HCT116 (cell line): ENCODE results near the gene PCCA. TPM values are rescaled to one million over a fixed set of nuclear protein-coding genes. Genes with fewer than 3 reads are reported as not detected.

Source experiments
- ATAC-seq: fragments of 200-7000 bp; cut with Tn5 transposase; 2 replicates; pipeline ENCODE4 v1.9.1; 2020; ENCODE audit warnings: mild to moderate bottlenecking, moderate library complexity
- BruUV-seq: library from RNA; stranded (reverse); fragments of 400-500 nt; replicated peaks from 2 replicates; lab custom pipeline; 2021; lab: Mats Ljungman, UMichigan
- CTCF ChIA-PET: fragments of 300-600 bp; sonication (Branson Sonifier 250); formaldehyde crosslinking; loops from one replicate; lab custom pipeline; 2021; ENCODE audit warnings: antibody characterized with exemption; lab: Charles Lee
- POLR2A ChIA-PET: fragments of 300-600, 350-600 bp; sonication (Branson Sonifier 250); formaldehyde crosslinking; loops from one replicate; lab custom pipeline; 2021; ENCODE audit warnings: antibody characterized with exemption; lab: Charles Lee
- RAD21 ChIA-PET, 2 experiments: fragments of 300-600 bp; sonication (Branson Sonifier 250); formaldehyde crosslinking; loops; one replicate each; lab custom pipeline; 2023; ENCODE audit warnings: low total read pairs in 2 of 2; ENCODE audit not compliant: uncharacterized antibody in 2 of 2, unreplicated experiment in 2 of 2, low non-redundant PET in 1 of 2; lab: Charles Lee
- DNase-seq: peaks from one replicate; pipeline ENCODE4 v3.0.0-alpha.2; 2010; ENCODE audit warnings: low read depth, low spot score
- H2AFZ ChIP-seq: fragments of 200-600 bp; shearing (Covaris generic), sonication (generic); 2 replicates; pipeline ENCODE4 v1.6.1; 2017; ENCODE audit warnings: low read depth, mixed run types, mixed read lengths, antibody characterized with exemption, low read length; ENCODE audit not compliant: poor library complexity, severe bottlenecking
- H3K27ac ChIP-seq: 2 replicates; pipeline ENCODE4 v1.5.1; 2012; ENCODE audit warnings: low read depth, low read length
- H3K27me3 ChIP-seq: fragments of 200-600 bp; sonication (generic); 2 replicates; pipeline ENCODE4 v1.6.1; 2016; ENCODE audit warnings: mixed run types, low read length, mixed read lengths; ENCODE audit not compliant: insufficient read depth
- H3K36me3 ChIP-seq, 2 experiments: fragments of 200-500 bp in 1 of 2; fragments of 200-600 bp in 1 of 2; sonication (Bioruptor generic) in 1 of 2; sonication (generic) in 1 of 2; 2 replicates each; pipeline versions ENCODE4 v1.5.1 to v1.6.1; 2014 to 2016; ENCODE audit warnings: low read length in 2 of 2, inconsistent platforms in 1 of 2, mixed read lengths in 1 of 2, mixed run types in 1 of 2; ENCODE audit not compliant: insufficient read depth in 2 of 2, control insufficient read depth in 1 of 2
- H3K4me1 ChIP-seq, 2 experiments: fragments of 200-600 bp in 1 of 2; sonication (generic) in 1 of 2; 2 replicates each; pipeline versions ENCODE4 v1.5.1 to v1.6.1; 2012 to 2017; ENCODE audit warnings: low read length in 2 of 2, inconsistent platforms in 1 of 2, mild to moderate bottlenecking in 1 of 2, mixed read lengths in 1 of 2, mixed run types in 1 of 2, moderate library complexity in 1 of 2; ENCODE audit not compliant: insufficient read depth in 2 of 2, control insufficient read depth in 1 of 2
- H3K4me2 ChIP-seq: fragments of 200-600 bp; sonication (generic); 2 replicates; pipeline ENCODE4 v1.6.1; 2017; ENCODE audit warnings: mixed run types, low read length, mixed read lengths
- H3K4me3 ChIP-seq, 2 experiments: fragments of 200-600 bp in 1 of 2; sonication (generic) in 1 of 2; replicated peaks in 1 of 2; 2 replicates each; pipeline ENCODE4 v1.5.1; 2011 to 2016; ENCODE audit warnings: low read length in 2 of 2, control low read depth in 1 of 2, low read depth in 1 of 2, mild to moderate bottlenecking in 1 of 2, mixed read lengths in 1 of 2, mixed run types in 1 of 2
- H3K79me2 ChIP-seq: fragments of 200-600 bp; sonication (generic); 2 replicates; pipeline ENCODE4 v1.6.1; 2017; ENCODE audit warnings: mild to moderate bottlenecking, mixed run types, low read length, moderate library complexity, mixed read lengths; ENCODE audit not compliant: insufficient read depth
- H3K9ac ChIP-seq: fragments of 200-600 bp; sonication (generic); 2 replicates; pipeline ENCODE4 v1.6.1; 2016; ENCODE audit warnings: low read length, mixed read lengths
- H3K9me2 ChIP-seq: fragments of 200-600 bp; sonication (generic), shearing (Covaris generic); 2 replicates; pipeline ENCODE4 v1.6.1; 2017; ENCODE audit warnings: mixed run types, mild to moderate bottlenecking, moderate library complexity; ENCODE audit not compliant: insufficient read depth
- H3K9me3 ChIP-seq, 2 experiments: fragments of 200-500 bp in 1 of 2; fragments of 200-600 bp in 1 of 2; sonication (Bioruptor generic) in 1 of 2; sonication (generic) in 1 of 2; 2 replicates each; pipeline ENCODE4 v1.6.1; 2014 to 2017; ENCODE audit warnings: low read length in 2 of 2, mixed read lengths in 2 of 2, inconsistent platforms in 1 of 2, low read depth in 1 of 2, mild to moderate bottlenecking in 1 of 2, mixed run types in 1 of 2, moderate library complexity in 1 of 2; ENCODE audit not compliant: control insufficient read depth in 1 of 2, insufficient read depth in 1 of 2
- H4K20me1 ChIP-seq: fragments of 200-600 bp; sonication (generic), shearing (Covaris generic); 2 replicates; pipeline ENCODE4 v1.6.1; 2017; ENCODE audit warnings: mixed run types, mild to moderate bottlenecking, moderate library complexity; ENCODE audit not compliant: insufficient read depth
- ATF3 ChIP-seq: IDR thresholded peaks from 2 replicates; pipeline ENCODE4 v1.6.1; 2012
- CBX3 ChIP-seq: IDR thresholded peaks from 2 replicates; pipeline ENCODE4 v1.6.1; 2012; ENCODE audit warnings: low read depth
- CEBPB ChIP-seq: IDR thresholded peaks from 2 replicates; pipeline ENCODE4 v1.6.1; 2012; ENCODE audit warnings: low read depth
- CTCF ChIP-seq, 3 experiments: fragments of 200-600 bp in 1 of 3; sonication (generic) in 1 of 3; IDR thresholded peaks in 2 of 3; conservative IDR thresholded peaks in 1 of 3; 2 replicates each; pipeline ENCODE4 v1.5.1; 2012 to 2017; ENCODE audit warnings: low read depth in 2 of 3, low read length in 2 of 3, antibody characterized with exemption in 1 of 3, borderline replicate concordance in 1 of 3, control low read depth in 1 of 3, mild to moderate bottlenecking in 1 of 3, mixed read lengths in 1 of 3, mixed run types in 1 of 3, moderate library complexity in 1 of 3; ENCODE audit not compliant: insufficient read depth in 1 of 3
- EGR1 ChIP-seq: IDR thresholded peaks from 2 replicates; pipeline ENCODE4 v1.6.1; 2012; ENCODE audit warnings: low read depth
- ELF1 ChIP-seq: IDR thresholded peaks from 2 replicates; pipeline ENCODE4 v1.6.1; 2012; ENCODE audit warnings: low read depth, borderline replicate concordance
- EZH2 ChIP-seq: fragments of 200-600 bp; sonication (generic); IDR thresholded peaks from 2 replicates; pipeline ENCODE4 v1.6.1; 2017; ENCODE audit warnings: antibody characterized with exemption, mixed run types
- EZH2phosphoT487 ChIP-seq: fragments of 200-600 bp; IDR thresholded peaks from 2 replicates; pipeline ENCODE4 v1.6.1; 2018; ENCODE audit warnings: antibody characterized with exemption, borderline replicate concordance
- MAX ChIP-seq: IDR thresholded peaks from 2 replicates; pipeline ENCODE4 v1.6.1; 2012
- POLR2A ChIP-seq: IDR thresholded peaks from 2 replicates; pipeline ENCODE4 v1.7.0; 2011; ENCODE audit warnings: borderline replicate concordance; ENCODE audit not compliant: insufficient read depth, insufficient read length; ENCODE audit errors: extremely low read depth
- POLR2AphosphoS5 ChIP-seq: IDR thresholded peaks from 2 replicates; pipeline ENCODE4 v1.6.1; 2011; ENCODE audit warnings: mild to moderate bottlenecking, low read depth, low read length, moderate library complexity
- RAD21 ChIP-seq: IDR thresholded peaks from 2 replicates; pipeline ENCODE4 v1.6.1; 2012; ENCODE audit warnings: low read depth, mild to moderate bottlenecking
- SIN3A ChIP-seq: IDR thresholded peaks from 2 replicates; pipeline ENCODE4 v1.6.1; 2012; ENCODE audit warnings: low read depth
- SP1 ChIP-seq: IDR thresholded peaks from 2 replicates; pipeline ENCODE4 v1.6.1; 2012; ENCODE audit warnings: low read depth
- SRF ChIP-seq: IDR thresholded peaks from 2 replicates; pipeline ENCODE4 v1.6.1; 2012; ENCODE audit warnings: low read depth
- TCF7L2 ChIP-seq: IDR thresholded peaks from 2 replicates; pipeline ENCODE4 v1.7.0; 2011; ENCODE audit warnings: borderline replicate concordance, inconsistent platforms; ENCODE audit not compliant: insufficient read depth, insufficient read length; ENCODE audit errors: extremely low read depth
- YY1 ChIP-seq: IDR thresholded peaks from 2 replicates; pipeline ENCODE4 v1.6.1; 2011; ENCODE audit warnings: low read length, low read depth, moderate library complexity, mild to moderate bottlenecking; ENCODE audit not compliant: insufficient replicate concordance; ENCODE audit errors: extremely low read depth
- ZBTB33 ChIP-seq: IDR thresholded peaks from 2 replicates; pipeline ENCODE4 v1.6.1; 2011; ENCODE audit warnings: mild to moderate bottlenecking, low read length, moderate library complexity; ENCODE audit not compliant: insufficient replicate concordance; ENCODE audit errors: extremely low read depth
- ZFX ChIP-seq: fragments of 450-650 bp; IDR thresholded peaks from 2 replicates; pipeline ENCODE4 v1.6.1; 2017
- ZNF274 ChIP-seq: fragments of 200-500 bp; sonication (Bioruptor generic); IDR thresholded peaks from 2 replicates; pipeline ENCODE4 v1.6.1; 2014; ENCODE audit warnings: mild to moderate bottlenecking, low read depth, low read length, inconsistent platforms
- intact Hi-C: fragments of 100-400 bp; cut with micrococcal nuclease; formaldehyde crosslinking; loops from 2 replicates; pipeline ENCODE4 v1.10.0; 2022
- total RNA-seq: library from RNA; stranded (reverse); gene quantifications from one replicate; pipeline ENCODE4 v1.2.1, GENCODE V29; 2021; ENCODE audit not compliant: unreplicated experiment

The PCCA gene
- total RNA-seq, 1 experiment from 2014 or later: 23.0 TPM

GRCh38 chr13:100128373-100128772 lies 39.5 kb downstream of the PCCA start (continued):
- no peak for TF ChIP-seq SIN3A
- no peak for TF ChIP-seq YY1
- TF ChIP-seq TCF7L2: no peak
- no peak for TF ChIP-seq MAX
- TF ChIP-seq SP1: no peak
- TF ChIP-seq RAD21: no peak
- no peak for TF ChIP-seq EZH2phosphoT487
- no peak for TF ChIP-seq EZH2
- TF ChIP-seq, all 23 proteins: peak for 0

- H3K4me2 ChIP-seq: no peak overlapping the region
- no TSS peak for BruUV-seq
- no peaks in the 10 kb centered on the region for H3K79me2 ChIP-seq
- DNase-seq (no peak), ATAC-seq (no peak)
- intact Hi-C loops: no loop called here
- H3K36me3 ChIP-seq: no peaks in the 10 kb centered on the region
- H3K27me3 ChIP-seq: no peaks in the 10 kb centered on the region
- ChIA-PET POLR2A (no interaction called here), CTCF (no interaction called here), RAD21 (no interaction called here)
- no peak overlapping the region for H2AFZ ChIP-seq
- H4K20me1 ChIP-seq: no peaks in the 10 kb centered on the region
- H3K9ac ChIP-seq: no peak overlapping the region
- H3K4me3 ChIP-seq: no peak overlapping the region
- H3K9me3 ChIP-seq: no peaks in the 10 kb centered on the region
- peaks cover 3 to 10% of the 10 kb centered on the region in 2 experiments; a peak in 2 of 4 replicates for H3K4me1 ChIP-seq
- H3K27ac ChIP-seq: no peak overlapping the region
- H3K9me2 ChIP-seq: no peaks in the 10 kb centered on the region
- TF ChIP-seq ELF1: no peak
- TF ChIP-seq ZNF274: no peak
- no peak for TF ChIP-seq CBX3
- no peak for TF ChIP-seq EZH2
- TF ChIP-seq POLR2A: no peak
- TF ChIP-seq CEBPB: no peak
- no peak for TF ChIP-seq YY1
- no peak for TF ChIP-seq RAD21
- TF ChIP-seq ZFX: no peak
- TF ChIP-seq SIN3A: no peak
- TF ChIP-seq CTCF (IDR thresholded peaks at IDR 0.05 in 2 of 3, conservative IDR thresholded peaks at IDR 0.05 in 1 of 3; ENCODE audit: borderline replicate concordance in 1 of 3, insufficient read depth in 1 of 3, low read depth in 2 of 3, low read length in 2 of 3): no peak
- no peak for TF ChIP-seq ATF3
- TF ChIP-seq EZH2phosphoT487: no peak
- TF ChIP-seq POLR2AphosphoS5: no peak
- TF ChIP-seq ZBTB33: no peak
- TF ChIP-seq EGR1: no peak
- TF ChIP-seq SRF: no peak
Observed at GRCh38 chr13:100128838-100129237, 39.9 kb downstream of the PCCA start.
